LoVo (cell line): ENCODE results near the gene VIPR2.

Experiments used
- DNase-seq: peaks from one replicate; pipeline ENCODE4 v3.0.0-alpha.2; 2016; ENCODE audit warnings: low spot score

Gene VIPR2

DNA sequence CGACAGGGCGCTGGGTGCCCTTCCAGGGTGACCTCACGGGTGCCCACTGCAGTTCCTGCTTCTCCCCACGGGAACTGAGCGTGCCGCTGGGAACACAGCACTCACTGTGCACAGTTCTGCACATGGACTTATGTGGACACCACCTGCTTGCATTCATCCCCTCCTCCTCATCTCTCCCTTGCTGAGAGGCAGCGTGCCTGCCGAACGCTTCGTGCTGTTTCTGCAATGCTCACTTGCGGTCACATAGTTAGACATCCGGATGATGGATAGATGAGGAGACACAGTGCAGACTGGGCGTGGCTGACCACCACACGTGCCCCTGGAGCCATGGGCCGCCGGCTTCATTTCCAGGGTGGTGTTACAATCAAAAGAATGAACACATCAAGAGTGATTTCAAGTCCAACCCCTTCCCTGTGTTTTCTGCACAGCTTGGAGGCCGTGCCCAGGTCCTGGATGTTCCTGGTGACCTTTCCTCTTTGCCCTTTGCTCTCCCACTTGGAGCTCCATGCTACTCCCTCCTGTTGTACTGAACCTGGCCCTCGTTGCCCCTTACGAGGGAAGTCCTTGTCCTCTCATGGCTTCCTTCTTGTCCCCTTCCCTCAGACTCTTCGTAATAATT, 119.4 kb downstream of the VIPR2 start:
- DNase-seq = no peak

- no peak for DNase-seq
Observed at GRCh38 chr7:159024280-159024951, 120.3 kb downstream of the VIPR2 start.

GRCh38 chr7:159023746-159024145, 120.9 kb downstream of the VIPR2 start:
- DNase-seq = no peak

DNA sequence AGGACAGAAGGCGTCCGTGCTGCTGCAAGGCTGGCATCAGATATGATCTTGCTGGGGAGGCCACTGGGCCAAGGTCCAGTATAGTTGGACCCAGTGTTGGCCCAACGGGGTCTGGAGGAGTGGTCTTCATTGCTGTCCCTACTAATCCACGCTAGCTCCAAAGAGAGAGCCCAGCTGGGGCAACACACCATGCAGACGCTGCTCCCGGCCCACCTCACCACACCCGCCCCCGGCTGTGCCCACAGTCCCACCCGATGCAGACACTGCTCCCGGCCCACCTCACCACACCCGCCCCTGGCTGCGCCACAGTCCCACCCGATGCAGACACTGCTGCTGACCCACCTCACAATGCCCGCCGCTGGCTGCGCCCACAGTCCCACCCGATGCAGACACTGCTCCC, 121.5 kb downstream of the VIPR2 start:
- DNase-seq = no peak

DNA sequence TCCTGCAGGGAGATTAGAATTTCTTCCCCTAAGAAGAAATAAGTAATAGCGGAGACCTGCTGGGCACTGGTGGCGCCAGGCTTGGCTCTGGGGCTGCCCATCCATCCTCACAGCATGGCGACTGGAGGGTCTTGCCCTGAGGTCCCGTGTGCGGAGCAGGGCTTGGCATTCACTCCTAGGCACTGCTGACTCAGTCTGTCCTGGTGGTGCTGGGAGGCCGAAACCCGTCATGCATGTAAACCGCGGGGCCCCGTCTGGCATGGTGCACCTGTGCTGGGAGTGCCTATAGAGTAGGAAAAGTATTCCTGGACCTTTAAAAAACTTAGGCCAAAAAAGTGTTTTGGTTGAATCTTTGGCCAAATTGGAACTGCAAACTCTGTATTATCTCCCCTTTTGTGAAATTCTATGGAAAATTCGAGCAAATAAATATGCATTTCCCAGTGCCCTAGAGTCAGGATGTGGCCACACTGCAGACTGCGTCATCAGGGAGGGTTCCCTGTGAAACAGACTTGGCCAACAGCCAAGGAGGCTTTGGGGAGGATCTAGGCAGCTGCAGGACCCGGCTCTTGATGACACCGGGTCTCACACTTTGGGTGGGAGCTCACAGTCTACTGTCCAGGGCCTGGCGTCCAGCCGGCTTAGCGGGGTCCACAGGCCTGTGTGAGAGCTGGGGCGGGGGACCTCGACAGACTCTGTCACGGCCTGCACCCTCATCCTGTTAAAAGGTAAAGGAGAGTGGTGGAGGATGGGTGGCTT, 122.3 kb downstream of the VIPR2 start:
- no peak for DNase-seq

DNA sequence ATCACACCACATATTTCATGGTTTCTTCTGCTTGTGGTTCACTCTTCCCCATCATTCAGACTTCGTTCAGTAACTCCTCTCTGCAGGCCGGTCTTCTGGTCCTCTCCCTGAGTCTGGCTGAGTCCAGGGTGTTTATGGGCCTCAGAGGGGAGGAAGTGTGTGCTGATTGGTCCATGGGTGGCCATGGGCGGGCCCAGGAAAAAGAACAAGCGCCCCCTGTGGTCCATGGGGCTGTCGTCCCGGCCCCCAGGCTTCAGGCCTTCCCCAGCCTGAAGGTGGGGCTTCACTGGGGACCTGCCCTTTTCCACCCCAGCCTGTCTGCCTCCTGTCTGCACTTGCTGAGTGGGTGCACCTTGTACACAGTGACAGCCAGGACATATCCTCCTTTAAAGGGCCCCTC, 123.7 kb downstream of the VIPR2 start:
- DNase-seq = no peak

DNA sequence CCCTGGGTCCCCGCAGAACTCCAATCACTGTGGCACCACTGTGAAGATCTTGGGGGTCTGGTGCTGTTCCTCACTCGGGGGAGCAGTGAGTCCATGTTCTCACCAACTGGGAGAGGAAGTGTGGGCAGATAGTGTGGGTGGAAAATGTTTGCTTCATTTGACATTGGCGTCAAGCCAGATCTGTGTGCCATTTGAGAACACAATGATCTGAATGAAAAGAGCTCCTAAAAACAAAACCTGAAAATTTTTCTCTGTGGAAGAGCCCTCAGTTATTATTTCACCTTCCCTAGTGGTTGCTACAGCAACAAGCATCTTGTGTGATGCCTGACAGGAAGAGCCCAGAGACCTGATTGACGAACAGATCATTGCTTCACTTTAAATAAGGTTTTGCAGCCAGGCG, 125.6 kb downstream of the VIPR2 start:
- DNase-seq = no peak

DNA sequence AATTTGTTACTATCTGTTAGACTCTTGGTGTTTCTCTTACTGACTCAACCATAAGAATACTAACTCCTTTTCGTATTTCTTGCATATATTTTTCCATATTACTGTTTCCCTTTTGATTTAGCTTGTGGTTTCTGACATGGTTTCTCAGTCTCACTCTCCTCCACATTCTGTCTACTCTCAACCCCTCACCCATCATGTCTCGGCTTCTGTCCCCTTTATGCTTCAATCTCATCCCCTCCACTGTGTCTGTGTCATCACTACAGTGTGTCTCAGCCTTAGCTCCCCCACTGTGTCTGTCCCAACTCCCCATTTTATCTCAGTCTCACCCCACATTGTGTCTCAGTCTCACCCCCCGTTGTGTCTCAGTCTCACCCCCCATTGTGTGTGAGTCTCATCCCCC, 126.9 kb downstream of the VIPR2 start:
- DNase-seq = no peak

- DNase-seq = no peak
Observed at GRCh38 chr7:159017210-159017609, 127.5 kb downstream of the VIPR2 start.

DNA sequence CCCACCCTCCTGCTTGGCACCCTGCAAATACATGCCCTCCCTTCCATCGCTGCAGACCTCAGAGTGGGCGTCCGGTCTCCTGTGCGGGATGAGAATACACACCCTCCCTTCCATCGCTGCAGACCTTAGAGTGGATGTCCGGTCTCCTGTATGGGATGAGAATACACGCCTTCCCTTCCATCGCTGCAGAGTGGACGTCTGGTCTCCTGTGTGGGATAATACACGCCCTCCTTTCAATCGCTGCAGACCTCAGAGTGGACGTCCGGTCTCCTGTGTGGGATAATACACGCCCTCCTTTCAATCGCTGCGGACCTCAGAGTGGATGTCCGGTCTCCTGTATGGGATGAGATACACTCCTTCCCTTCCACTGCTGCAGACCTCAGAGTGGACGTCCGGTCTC, 128.1 kb downstream of the VIPR2 start:
- no peak for DNase-seq

DNA sequence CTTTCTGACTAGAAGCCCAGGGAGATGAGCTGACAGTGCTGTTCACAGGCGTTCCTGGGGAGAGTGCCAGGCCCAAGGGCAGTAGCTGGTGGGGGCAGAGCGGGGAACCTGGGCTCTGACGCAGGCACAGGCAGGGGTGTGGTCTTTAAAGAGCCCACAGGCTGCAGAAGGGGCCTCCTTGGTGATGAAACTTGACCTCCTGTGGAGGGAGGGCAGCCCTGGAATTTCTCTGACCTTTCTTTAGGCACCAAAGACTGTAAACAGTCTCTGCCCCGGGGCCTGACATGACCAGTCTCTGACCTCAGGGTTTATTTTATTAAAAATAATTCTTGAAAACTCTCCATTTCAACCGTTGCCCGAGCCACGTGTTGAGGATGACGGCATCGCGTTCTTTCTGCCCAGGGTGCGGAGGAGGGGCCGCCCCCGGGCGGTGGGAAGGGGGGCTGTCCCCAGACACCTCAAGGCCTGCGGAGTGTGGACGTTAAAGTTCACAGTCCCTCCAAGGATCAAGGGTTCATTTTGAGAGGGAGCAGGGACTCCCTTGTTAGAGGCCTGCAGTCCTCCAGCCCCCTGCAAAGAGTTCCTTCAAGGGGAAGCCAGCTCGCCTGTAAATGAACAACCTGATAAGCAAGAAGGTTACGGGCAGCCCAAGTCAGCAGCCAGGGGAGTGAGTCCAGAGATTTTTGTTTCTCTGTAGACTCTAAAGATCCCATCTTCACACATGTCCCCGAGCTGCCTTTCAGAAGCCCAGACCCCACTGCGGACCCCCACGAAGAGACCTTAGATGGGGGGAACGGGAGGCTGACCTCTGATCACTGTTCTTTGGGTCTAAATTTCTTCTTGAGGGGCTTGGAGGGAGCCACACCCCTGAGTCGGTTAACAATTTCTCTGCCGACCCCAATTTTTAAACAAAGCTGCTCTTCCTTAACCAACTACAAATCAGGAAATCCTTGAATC, 128.9 kb downstream of the VIPR2 start:
- DNase-seq = peak; percentile 16

DNA sequence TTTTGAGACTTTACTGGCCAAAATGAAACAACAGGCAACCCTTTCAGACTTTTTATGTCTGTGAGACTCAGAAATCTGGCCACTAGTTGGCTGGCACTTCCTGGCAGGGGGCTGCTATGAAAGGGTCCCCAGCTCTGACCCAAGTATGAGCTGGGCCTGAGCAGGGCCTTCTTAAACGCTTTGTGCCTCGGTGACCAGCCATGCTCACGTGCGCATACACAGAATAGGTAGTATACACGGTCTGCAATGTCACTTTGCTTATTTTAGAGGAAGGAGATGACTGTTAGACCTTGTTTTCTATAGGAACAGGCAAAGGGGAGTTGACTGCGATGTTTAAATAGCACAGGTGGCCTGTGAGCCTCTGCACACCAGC, 129.6 kb downstream of the VIPR2 start:
- no peak for DNase-seq

GRCh38 chr7:159014297-159015062, 130.2 kb downstream of the VIPR2 start:
- DNase-seq = no peak

GRCh38 chr7:159013825-159014289, 130.8 kb downstream of the VIPR2 start:
- no peak for DNase-seq

DNA sequence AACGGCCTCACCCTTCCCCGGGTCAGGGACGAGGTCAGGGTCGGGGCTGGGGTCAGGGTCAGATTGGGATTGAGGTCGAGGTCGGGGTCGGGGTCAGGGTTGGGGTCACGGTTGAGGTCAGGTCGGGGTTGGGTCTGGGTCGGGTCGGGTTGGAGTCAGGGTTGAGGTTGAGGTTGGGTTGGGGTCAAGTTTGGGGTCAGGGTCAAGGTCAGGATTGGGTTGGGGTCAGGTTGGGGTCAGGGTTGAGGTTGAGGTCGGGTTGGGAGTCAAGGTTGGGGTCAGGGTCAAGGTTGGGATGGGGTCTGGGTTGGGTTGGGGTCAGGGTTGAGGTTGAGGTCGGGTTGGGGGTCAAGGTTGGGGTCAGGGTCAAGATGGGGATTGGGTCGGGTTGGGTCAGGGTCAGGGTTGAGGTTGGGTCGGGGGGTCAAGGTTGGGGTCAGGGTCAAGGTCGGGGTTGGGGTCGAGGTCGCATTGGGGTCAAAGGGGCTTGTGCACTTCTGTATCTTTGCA, 131.4 kb downstream of the VIPR2 start:
- DNase-seq = no peak

- DNase-seq = no peak
Observed at GRCh38 chr7:159012353-159013069, 132.2 kb downstream of the VIPR2 start.

- DNase-seq = no peak
Observed at GRCh38 chr7:159011722-159012022, 133.0 kb downstream of the VIPR2 start.

GRCh38 chr7:159010937-159011721, 133.5 kb downstream of the VIPR2 start:
- DNase-seq = no peak

- DNase-seq = no peak
Observed at GRCh38 chr7:159010411-159010810, 134.3 kb downstream of the VIPR2 start.

- DNase-seq = no peak
Observed at GRCh38 chr7:159009951-159010350, 134.7 kb downstream of the VIPR2 start.
